Measurements from ENCODE around the gene GSTP1.

Gene GSTP1

DNA sequence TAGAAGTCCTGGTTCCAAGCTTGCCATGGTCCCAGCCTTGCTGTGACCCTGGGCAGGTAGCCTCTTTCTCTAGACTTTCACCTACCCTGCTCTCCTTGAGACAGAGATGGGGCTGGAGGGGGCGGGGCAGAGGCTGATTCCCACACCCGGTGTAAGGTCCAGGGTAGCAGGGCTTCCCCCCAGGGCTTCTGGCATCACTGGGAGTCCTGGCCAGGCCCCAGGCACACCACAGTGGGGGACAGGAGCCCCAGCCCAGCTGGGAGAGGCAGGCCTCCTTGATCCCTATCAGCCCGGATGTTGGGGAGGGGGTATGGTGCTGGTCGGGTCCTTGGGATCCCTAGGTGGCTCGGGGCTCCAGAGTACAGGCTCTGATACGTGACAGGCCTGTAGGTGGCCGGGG lies 47.8 kb downstream of the GSTP1 start:
- H3K9me2 ChIP-seq (replicated peaks; ENCODE audit: insufficient read depth, low read length) = no peaks in the 10 kb centered on the region
- H3K27me3 ChIP-seq (ENCODE audit: low read length) = no peaks in the 10 kb centered on the region
- H3K9ac ChIP-seq (ENCODE audit: low read length) = no peak overlapping the region
- H4K20me1 ChIP-seq (ENCODE audit: low read depth, low read length) = no peaks in the 10 kb centered on the region
- no peak overlapping the region for H3K4me3 ChIP-seq (ENCODE audit: insufficient read depth, low read length, poor library complexity, severe bottlenecking)
- H3K27ac ChIP-seq (ENCODE audit: low read depth, low read length) = no peak overlapping the region
- H2AFZ ChIP-seq (ENCODE audit: low read depth, low read length, severe bottlenecking) = no peak overlapping the region
- H3K4me2 ChIP-seq (ENCODE audit: low read depth, low read length, poor library complexity, severe bottlenecking) = no peak overlapping the region
- H3K79me2 ChIP-seq (ENCODE audit: insufficient read depth, low read length) = no peaks in the 10 kb centered on the region
- no peaks in the 10 kb centered on the region for H3K9me3 ChIP-seq (ENCODE audit: insufficient read depth, low read length)
- peaks cover 4% of the 10 kb centered on the region; the same call in 1 of the 2 replicates for H3F3A ChIP-seq (ENCODE audit: insufficient read depth)
- no peaks in the 10 kb centered on the region for H3K36me3 ChIP-seq (ENCODE audit: low read length)
- TF ChIP-seq CTCF (IDR thresholded peaks at IDR 0.05; ENCODE audit: insufficient read depth, low read length, poor library complexity, severe bottlenecking) (no peak), EZH2phosphoT487 (conservative IDR thresholded peaks at IDR 0.05; ENCODE audit: low read length) (no peak)

DNA sequence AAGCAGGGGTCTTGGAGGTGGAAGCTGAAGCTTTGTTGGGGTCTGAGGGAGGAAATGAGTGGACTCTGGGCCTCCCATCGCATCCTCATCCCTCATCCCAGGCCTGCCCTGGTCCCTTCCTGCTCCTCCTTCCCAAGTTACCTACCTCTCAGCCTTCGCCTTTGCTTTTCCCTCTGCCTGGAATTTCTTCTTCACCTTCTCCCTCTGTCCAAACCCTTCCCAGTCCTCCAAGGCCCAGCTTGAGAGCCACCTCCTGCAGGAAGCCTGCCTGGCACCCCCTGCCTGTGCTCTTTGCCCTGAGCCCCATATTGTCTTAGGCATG lies 48.2 kb downstream of the GSTP1 start:
- no peak for TF ChIP-seq EZH2phosphoT487 (conservative IDR thresholded peaks at IDR 0.05; ENCODE audit: low read length)
- TF ChIP-seq CTCF (IDR thresholded peaks at IDR 0.05; ENCODE audit: insufficient read depth, low read length, poor library complexity, severe bottlenecking) = no peak
- H3K9me2 ChIP-seq (replicated peaks; ENCODE audit: insufficient read depth, low read length) = no peaks in the 10 kb centered on the region
- no peak overlapping the region for H3K27ac ChIP-seq (ENCODE audit: low read depth, low read length)
- no peak overlapping the region for H2AFZ ChIP-seq (ENCODE audit: low read depth, low read length, severe bottlenecking)
- no peaks in the 10 kb centered on the region for H3K79me2 ChIP-seq (ENCODE audit: insufficient read depth, low read length)
- no peak overlapping the region for H3K9ac ChIP-seq (ENCODE audit: low read length)
- no peaks in the 10 kb centered on the region for H3K9me3 ChIP-seq (ENCODE audit: insufficient read depth, low read length)
- no peak overlapping the region for H3K4me3 ChIP-seq (ENCODE audit: insufficient read depth, low read length, poor library complexity, severe bottlenecking)
- H3F3A ChIP-seq (ENCODE audit: insufficient read depth) = peaks cover 4% of the 10 kb centered on the region; the same call in 1 of the 2 replicates
- H3K36me3 ChIP-seq (ENCODE audit: low read length) = no peaks in the 10 kb centered on the region
- H3K27me3 ChIP-seq (ENCODE audit: low read length) = no peaks in the 10 kb centered on the region
- H3K4me2 ChIP-seq (ENCODE audit: low read depth, low read length, poor library complexity, severe bottlenecking) = no peak overlapping the region
- H4K20me1 ChIP-seq (ENCODE audit: low read depth, low read length) = no peaks in the 10 kb centered on the region

DNA sequence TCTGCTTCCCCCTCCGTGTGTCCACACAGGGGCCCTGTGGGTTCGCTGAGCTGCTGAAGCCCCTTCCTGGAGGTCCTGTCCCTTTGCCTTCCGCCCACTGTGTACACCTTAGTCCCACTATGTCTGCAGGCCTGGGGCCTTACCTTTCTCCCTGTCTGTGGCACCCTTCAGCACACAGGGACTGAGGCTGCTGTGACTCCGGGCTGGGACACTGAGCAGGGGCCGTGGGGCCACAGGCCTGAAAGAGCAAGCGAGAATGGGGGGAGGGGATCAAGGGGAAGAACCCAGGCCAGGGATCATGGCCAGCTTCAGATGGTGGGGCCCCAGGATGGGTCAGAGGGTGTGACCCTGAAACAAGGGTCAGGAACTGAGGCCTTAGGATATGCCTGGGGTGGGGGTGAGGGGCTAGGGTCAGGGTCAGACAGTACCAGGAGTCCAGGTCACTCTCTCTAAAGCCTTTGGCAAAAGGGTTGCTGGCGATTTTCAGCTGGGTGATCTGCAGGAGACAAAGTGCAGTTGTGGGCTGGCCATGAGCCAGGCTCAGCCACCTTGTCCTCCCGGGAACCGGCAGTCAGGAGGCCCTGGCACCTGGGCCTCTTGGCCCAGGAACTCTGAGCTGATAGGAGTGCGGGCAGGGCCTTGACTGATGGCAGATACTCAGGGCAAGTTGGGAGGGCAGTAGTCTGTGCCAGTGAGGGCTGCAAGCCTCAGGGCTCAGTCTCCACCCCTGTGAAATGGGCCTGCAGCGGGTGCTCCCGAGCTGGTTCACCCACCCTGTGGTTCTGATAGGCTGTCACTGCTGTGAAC lies 48.8 kb downstream of the GSTP1 start:
- Histone ChIP-seq H3K4me3 (ENCODE audit: insufficient read depth, low read length, poor library complexity, severe bottlenecking) (no peak overlapping the region), H3K9me2 (replicated peaks; ENCODE audit: insufficient read depth, low read length) (no peaks in the 10 kb centered on the region), H3K9me3 (ENCODE audit: insufficient read depth, low read length) (no peaks in the 10 kb centered on the region), H2AFZ (ENCODE audit: low read depth, low read length, severe bottlenecking) (no peak overlapping the region), H4K20me1 (ENCODE audit: low read depth, low read length) (no peaks in the 10 kb centered on the region), H3K27ac (ENCODE audit: low read depth, low read length) (no peak overlapping the region), H3K9ac (ENCODE audit: low read length) (no peak overlapping the region), H3K36me3 (ENCODE audit: low read length) (no peaks in the 10 kb centered on the region), H3K79me2 (ENCODE audit: insufficient read depth, low read length) (no peaks in the 10 kb centered on the region), H3K4me2 (ENCODE audit: low read depth, low read length, poor library complexity, severe bottlenecking) (no peak overlapping the region), H3F3A (ENCODE audit: insufficient read depth) (peaks cover 7% of the 10 kb centered on the region; the same call in 1 of the 2 replicates), H3K27me3 (ENCODE audit: low read length) (no peaks in the 10 kb centered on the region)
- TF ChIP-seq EZH2phosphoT487 (conservative IDR thresholded peaks at IDR 0.05; ENCODE audit: low read length) (no peak), CTCF (IDR thresholded peaks at IDR 0.05; ENCODE audit: insufficient read depth, low read length, poor library complexity, severe bottlenecking) (no peak)

Data from SU-DHL-6 (cell line).